GM12878 (cell line): ENCODE data around the gene CDC37. TPM values are rescaled to one million over a fixed set of nuclear protein-coding genes. Genes with fewer than 3 reads are reported as not detected.
A peak's percentile ranks its signal among the peaks of the same experiment; 100 is the strongest.

Source experiments
- BACH1 ChIP-seq: fragments of 450-650 bp; IDR thresholded peaks from 2 replicates; pipeline ENCODE4 v1.6.1; 2017; ENCODE audit warnings: mild to moderate bottlenecking, borderline replicate concordance
- BCL11A ChIP-seq: IDR thresholded peaks from 2 replicates; pipeline ENCODE4 v1.6.1; 2011; ENCODE audit warnings: low read depth, low read length
- EGR1 ChIP-seq, 2 experiments: IDR thresholded peaks; 1 replicate in 1 of 2; 2 replicates in 1 of 2; pipeline ENCODE4 v1.6.1; 2011 to 2012; ENCODE audit warnings: low read depth in 2 of 2, low read length in 2 of 2, borderline replicate concordance in 1 of 2, mild to moderate bottlenecking in 1 of 2, moderate library complexity in 1 of 2
- ESRRA ChIP-seq: IDR thresholded peaks from 2 replicates; pipeline ENCODE4 v1.6.1; 2012; ENCODE audit warnings: mild to moderate bottlenecking, low read length, improper control_type of control experiment
- EZH2 ChIP-seq: IDR thresholded peaks from 2 replicates; pipeline ENCODE4 v1.6.1; 2012; ENCODE audit warnings: low read depth, mild to moderate bottlenecking, control low read depth, inconsistent platforms, low read length, borderline replicate concordance; ENCODE audit not compliant: control insufficient read depth
- FOS ChIP-seq: IDR thresholded peaks from 3 replicates; pipeline ENCODE4 v1.6.1; 2011; ENCODE audit warnings: borderline replicate concordance; ENCODE audit not compliant: insufficient read length; ENCODE audit errors: extremely low read depth
- KDM1A ChIP-seq: fragments of 200-600 bp; sonication (generic); IDR thresholded peaks from 2 replicates; pipeline ENCODE4 v1.6.1; 2016; ENCODE audit warnings: borderline replicate concordance
- KLF5 ChIP-seq: fragments of 450-650 bp; IDR thresholded peaks from 2 replicates; pipeline ENCODE4 v1.6.1; 2014; ENCODE audit warnings: mild to moderate bottlenecking; ENCODE audit not compliant: partially characterized antibody
- MYB ChIP-seq: fragments of 150-350 bp; IDR thresholded peaks from 2 replicates; pipeline ENCODE4 v1.6.1; 2014; ENCODE audit warnings: mild to moderate bottlenecking, low read depth, low read length, borderline replicate concordance
- PBX3 ChIP-seq: IDR thresholded peaks from 2 replicates; pipeline ENCODE4 v1.6.1; 2011; ENCODE audit warnings: mild to moderate bottlenecking, low read depth, low read length, moderate library complexity; ENCODE audit not compliant: insufficient replicate concordance
- POLR2A ChIP-seq: IDR thresholded peaks from 2 replicates; pipeline ENCODE4 v1.6.1; 2011; ENCODE audit warnings: low read depth, mild to moderate bottlenecking, low read length
- RUNX3 ChIP-seq: IDR thresholded peaks from 2 replicates; pipeline ENCODE4 v1.6.1; 2012; ENCODE audit warnings: low read length, inconsistent platforms
- SPI1 ChIP-seq: IDR thresholded peaks from 2 replicates; pipeline ENCODE4 v1.6.1; 2011; ENCODE audit warnings: low read depth, mild to moderate bottlenecking, low read length, moderate library complexity, borderline replicate concordance; ENCODE audit not compliant: insufficient read depth
- TAF1 ChIP-seq: IDR thresholded peaks from 2 replicates; pipeline ENCODE4 v1.6.1; 2011; ENCODE audit warnings: mild to moderate bottlenecking, low read depth, low read length, borderline replicate concordance
- TCF12 ChIP-seq: IDR thresholded peaks from 2 replicates; pipeline ENCODE4 v1.6.1; 2011; ENCODE audit warnings: low read depth, mild to moderate bottlenecking, low read length
- WRNIP1 ChIP-seq: IDR thresholded peaks from 2 replicates; pipeline ENCODE4 v1.6.1; 2011; ENCODE audit warnings: low read depth, low read length, improper control_type of control experiment, borderline replicate concordance
- YBX1 ChIP-seq: fragments of 450-650 bp; IDR thresholded peaks from 2 replicates; pipeline ENCODE4 v1.6.1; 2016; ENCODE audit warnings: antibody characterized with exemption
- ZBED1 ChIP-seq: IDR thresholded peaks from 2 replicates; pipeline ENCODE4 v1.6.1; 2016; ENCODE audit warnings: borderline replicate concordance
- ZNF687 ChIP-seq: fragments of 450-650 bp; IDR thresholded peaks from 2 replicates; pipeline ENCODE4 v1.6.1; 2017; ENCODE audit warnings: mild to moderate bottlenecking, moderate library complexity
- ZZZ3 ChIP-seq: IDR thresholded peaks from 2 replicates; pipeline ENCODE4 v1.6.1; 2011; ENCODE audit warnings: low read depth; ENCODE audit not compliant: control insufficient read depth, insufficient read length
- polyA plus RNA-seq, 11 experiments: library from polyadenylated mRNA; depleted of rRNA in 4 of 11; unstranded in 6 of 11; stranded (reverse) in 5 of 11; fragments of >200 nt; fragmentation: Nextera tagmentation in 4 of 11; fragmentation: Illumina TruSeq in 1 of 11; extraction: Ambion mirVana in 4 of 11; extraction: Trizol in 1 of 11; gene quantifications; 1 replicate in 1 of 11; 2 replicates in 10 of 11; pipeline versions ENCODE4 v1.2.1 to v1.2.3, GENCODE V29; 2011 to 2016; ENCODE audit warnings: inconsistent platforms in 2 of 11, missing spikeins in 2 of 11, low read depth in 1 of 11
- total RNA-seq, 4 experiments: library from RNA; depleted of rRNA in 3 of 4; stranded (reverse); fragments of >200 nt in 3 of 4; fragmentation: Illumina TruSeq in 1 of 4; extraction: Trizol in 1 of 4; gene quantifications; 2 replicates each; pipeline versions ENCODE4 v1.2.1 to v1.2.3, GENCODE V29; 2013 to 2021
- TF ChIP-seq, protein P1 (sequence below): fragments of 450-650 bp; IDR thresholded peaks from 2 replicates; pipeline ENCODE4 v1.6.1; 2017; ENCODE audit warnings: mild to moderate bottlenecking, low read depth, inconsistent platforms; ENCODE audit not compliant: poor library complexity, severe bottlenecking

Gene CDC37
- total and polyA plus RNA-seq, 10 of the 15 experiments (the other 5 are each of a cell fraction or from before 2014, with no cell fraction given) = 4.7 to 265 (median 176) TPM

GRCh38 chr19:10380313-10381102 lies 22.8 kb downstream of the CDC37 start, which contains the start of gene TYK2 (continued):
- TF ChIP-seq ZNF687 = peak; percentile 99
- no peak for TF ChIP-seq MYB
- TF ChIP-seq, protein P1, sequence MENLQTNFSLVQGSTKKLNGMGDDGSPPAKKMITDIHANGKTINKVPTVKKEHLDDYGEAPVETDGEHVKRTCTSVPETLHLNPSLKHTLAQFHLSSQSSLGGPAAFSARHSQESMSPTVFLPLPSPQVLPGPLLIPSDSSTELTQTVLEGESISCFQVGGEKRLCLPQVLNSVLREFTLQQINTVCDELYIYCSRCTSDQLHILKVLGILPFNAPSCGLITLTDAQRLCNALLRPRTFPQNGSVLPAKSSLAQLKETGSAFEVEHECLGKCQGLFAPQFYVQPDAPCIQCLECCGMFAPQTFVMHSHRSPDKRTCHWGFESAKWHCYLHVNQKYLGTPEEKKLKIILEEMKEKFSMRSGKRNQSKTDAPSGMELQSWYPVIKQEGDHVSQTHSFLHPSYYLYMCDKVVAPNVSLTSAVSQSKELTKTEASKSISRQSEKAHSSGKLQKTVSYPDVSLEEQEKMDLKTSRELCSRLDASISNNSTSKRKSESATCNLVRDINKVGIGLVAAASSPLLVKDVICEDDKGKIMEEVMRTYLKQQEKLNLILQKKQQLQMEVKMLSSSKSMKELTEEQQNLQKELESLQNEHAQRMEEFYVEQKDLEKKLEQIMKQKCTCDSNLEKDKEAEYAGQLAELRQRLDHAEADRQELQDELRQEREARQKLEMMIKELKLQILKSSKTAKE = no peak
- no peak for TF ChIP-seq EZH2
- 0 out of 2 replicates have a peak, but pooled peaks have one; percentile 10 for TF ChIP-seq SPI1
- 0 out of 3 replicates have a peak, but pooled peaks of 1 of the 2 experiments have one; percentile 2 for TF ChIP-seq EGR1 (IDR thresholded peaks at IDR 0.05; ENCODE audit: borderline replicate concordance in 1 of 2, low read depth in 2 of 2, low read length in 2 of 2)
- no peak for TF ChIP-seq ZZZ3
- peak; percentile 91 for TF ChIP-seq FOS
- TF ChIP-seq TAF1 = peak; percentile 64; the same call in 1 of the 2 replicates
- TF ChIP-seq ZBED1 = no peak
- peak; percentile 74; the same call in 1 of the 2 replicates for TF ChIP-seq BACH1
- no peak for TF ChIP-seq ESRRA
- TF ChIP-seq YBX1 = no peak
- peak; percentile 67 for TF ChIP-seq RUNX3
- TF ChIP-seq KLF5 = peak; percentile 14
- TF ChIP-seq KDM1A = no peak
- no peak for TF ChIP-seq BCL11A
- TF ChIP-seq TCF12 = peak; percentile 93
- peak; percentile 50 for TF ChIP-seq PBX3
- TF ChIP-seq POLR2A = peak; percentile 92
- TF ChIP-seq WRNIP1 = 0 out of 2 replicates have a peak, but pooled peaks have one; percentile 55
